Skeletal muscle tissue (tissue), 1 donor: ENCODE measurements around the gene COL12A1. TPM values are rescaled to one million over a fixed set of nuclear protein-coding genes. Genes with fewer than 3 reads are reported as not detected.

Source experiments
- total RNA-seq: library from RNA; depleted of rRNA; stranded (reverse); fragments of >200 nt; gene quantifications from one replicate; pipeline ENCODE4 v1.2.3, GENCODE V29; 2014

COL12A1 gene
- total RNA-seq, 1 donor from 2014 or later = 474 TPM

Other genes with a start within 250 kb of the COL12A1 start
- 280 TPM for gene COX7A2, start 37.7 kb upstream of the COL12A1 start, total RNA-seq
- gene TMEM30A, start 78.7 kb upstream of the COL12A1 start, total RNA-seq = 63.7 TPM